ENCODE measurements around the gene PPP6R1. TPM values are rescaled to one million over a fixed set of nuclear protein-coding genes. Genes with fewer than 3 reads are reported as not detected.

The PPP6R1 gene
- total RNA-seq, 1 experiment from 2014 or later = 79.7 TPM

GRCh38 chr19:55231391-55232285 lies 27.2 kb downstream of the PPP6R1 start:
- Histone ChIP-seq H3K4ac (ENCODE audit: low read depth, low read length) (no peak overlapping the region), H3K23me2 (ENCODE audit: insufficient read length, low read depth, low read length, poor library complexity, severe bottlenecking) (no peaks in the 10 kb centered on the region), H2AK5ac (ENCODE audit: insufficient read length, low read length) (no peak overlapping the region), H2BK20ac (ENCODE audit: low read depth, low read length, poor library complexity, severe bottlenecking) (no peak overlapping the region), H3K18ac (ENCODE audit: insufficient read length, low read depth, low read length) (no peak overlapping the region), H3K23ac (ENCODE audit: insufficient read length, low read depth, low read length) (no peak overlapping the region), H4K20me1 (ENCODE audit: control insufficient read depth, insufficient read depth, insufficient read length) (no peaks in the 10 kb centered on the region), H3K27ac (ENCODE audit: insufficient read length, low read depth, low read length) (no peak overlapping the region), H3K9ac (ENCODE audit: extremely low read depth, insufficient read length, low read length) (no peak overlapping the region), H3K4me2 (ENCODE audit: insufficient read depth, insufficient read length, low read length) (no peak overlapping the region), H2BK12ac (ENCODE audit: insufficient read length, low read depth, low read length) (no peak overlapping the region), H3T11ph (ENCODE audit: low read length) (no peak overlapping the region), H4K8ac (replicated peaks; ENCODE audit: insufficient read length, low read depth, low read length) (no peak overlapping the region), H3K79me2 (ENCODE audit: insufficient read depth, low read length) (no peaks in the 10 kb centered on the region), H4K5ac (ENCODE audit: insufficient read length, low read depth, low read length) (no peak overlapping the region), H2BK15ac (ENCODE audit: low read depth, low read length) (no peak overlapping the region), H2AFZ (ENCODE audit: low read length) (no peak overlapping the region), H3K79me1 (ENCODE audit: insufficient read depth, low read depth, low read length, poor library complexity, severe bottlenecking) (no peaks in the 10 kb centered on the region), H3K14ac (ENCODE audit: insufficient read depth, low read length) (no peak overlapping the region), H2BK120ac (ENCODE audit: low read depth, low read length, poor library complexity, severe bottlenecking) (no peak overlapping the region), H3K9me3 (ENCODE audit: control insufficient read depth, low read depth, low read length) (no peaks in the 10 kb centered on the region), H3K56ac (ENCODE audit: insufficient read length, low read depth, low read length) (no peak overlapping the region), H4K91ac (ENCODE audit: insufficient read length, low read depth, low read length) (no peak overlapping the region), H2BK5ac (ENCODE audit: insufficient read length, low read length) (no peak overlapping the region), H3K4me1 (ENCODE audit: insufficient read depth, low read length) (no peaks in the 10 kb centered on the region), H3K27me3 (ENCODE audit: insufficient read depth, low read length) (no peaks in the 10 kb centered on the region)
- Mint-ChIP-seq H3K27ac (no peak overlapping the region), H3K4me1 (no peaks in the 10 kb centered on the region), H3K36me3 (ENCODE audit: insufficient read depth in 1 of 3, low read depth in 3 of 3) (peaks cover 15 to 56% (median 53%) of the 10 kb centered on the region in 3 experiments; a peak in 6 of 7 replicates), H3K27me3 (ENCODE audit: low read depth) (no peaks in the 10 kb centered on the region), H3K9me3 (no peaks in the 10 kb centered on the region), H3K4me3 (no peak overlapping the region)
- WGBS (ENCODE audit: extremely low coverage, insufficient read length, low lambda C conversion rate) = no CpG with 5 or more reads among the region's 30 CpGs
- DNase-seq = no peak
- TF ChIP-seq CTCF (conservative IDR thresholded peaks at IDR 0.05) = no peak

Measured in H9 (cell line).